H1 (cell line): ENCODE measurements around the gene SLIT3. TPM values are rescaled to one million over a fixed set of nuclear protein-coding genes. Genes with fewer than 3 reads are reported as not detected.

Source experiments
- CTCF ChIA-PET: fragments of 300-600 bp; sonication (Branson Sonifier 250); formaldehyde crosslinking; loops from one replicate; lab custom pipeline; 2021; ENCODE audit not compliant: partially characterized antibody; lab: Charles Lee
- POLR2A ChIA-PET: fragments of 300-600 bp; sonication (Branson Sonifier 250); formaldehyde crosslinking; loops from one replicate; lab custom pipeline; 2021; ENCODE audit warnings: inconsistent platforms; ENCODE audit not compliant: partially characterized antibody; lab: Charles Lee
- DNase-seq, 2 experiments: peaks; one replicate each; pipeline versions ENCODE4 v3.0.0 to v3.0.0-alpha.2; 2010 to 2022; ENCODE audit warnings: low spot score in 2 of 2, low read depth in 1 of 2, mixed read lengths in 1 of 2
- FAIRE-seq: peaks from 2 replicates; lab custom pipeline; 2011; peaks lifted over from hg19 to GRCh38; lab: Jason Lieb, UNC
- H2AFZ ChIP-seq: 2 replicates; pipeline ENCODE4 v1.8.1; 2012; ENCODE audit warnings: low read length, inconsistent platforms
- H2AK5ac ChIP-seq: 2 replicates; pipeline ENCODE4 v1.6.1; 2013; ENCODE audit warnings: low read depth, low read length
- H2BK120ac ChIP-seq: replicated peaks from 2 replicates; pipeline ENCODE3; 2013; ENCODE audit warnings: low read depth, low read length, inconsistent platforms
- H2BK12ac ChIP-seq: 2 replicates; pipeline ENCODE4 v1.6.1; 2013; ENCODE audit warnings: low read depth, low read length
- H2BK15ac ChIP-seq: 2 replicates; pipeline ENCODE4 v1.6.1; 2013; ENCODE audit warnings: low read length
- H2BK20ac ChIP-seq: 2 replicates; pipeline ENCODE4 v1.6.1; 2013; ENCODE audit warnings: low read length
- H2BK5ac ChIP-seq: 2 replicates; pipeline ENCODE4 v1.6.1; 2013; ENCODE audit warnings: low read depth, low read length
- H3K14ac ChIP-seq: 2 replicates; pipeline ENCODE4 v1.6.1; 2013; ENCODE audit warnings: inconsistent platforms; ENCODE audit not compliant: insufficient read length
- H3K18ac ChIP-seq: 2 replicates; pipeline ENCODE4 v1.6.1; 2013; ENCODE audit warnings: low read length; ENCODE audit errors: extremely low read depth
- H3K23ac ChIP-seq: 2 replicates; pipeline ENCODE4 v1.6.1; 2013; ENCODE audit warnings: inconsistent platforms; ENCODE audit not compliant: insufficient read length
- H3K23me2 ChIP-seq: 2 replicates; pipeline ENCODE4 v1.6.1; 2013; ENCODE audit warnings: low read depth, low read length
- H3K27ac ChIP-seq: 2 replicates; pipeline ENCODE4 v1.6.1; 2011; ENCODE audit warnings: low read depth, low read length, inconsistent platforms
- H3K27me3 ChIP-seq, 4 experiments: replicated peaks in 1 of 4; 1 replicate in 1 of 4; 2 replicates in 3 of 4; pipeline versions ENCODE4 v1.6.1 to v1.8.1; 2011 to 2013; ENCODE audit warnings: low read length in 3 of 4, mild to moderate bottlenecking in 3 of 4, inconsistent platforms in 2 of 4, mixed read lengths in 2 of 4, moderate library complexity in 1 of 4; ENCODE audit not compliant: control insufficient read depth in 3 of 4, insufficient read depth in 3 of 4; ENCODE audit errors: extremely low read depth in 1 of 4
- H3K36me3 ChIP-seq, 4 experiments: 2 replicates each; pipeline versions ENCODE4 v1.6.1 to v1.8.1; 2011 to 2013; ENCODE audit warnings: mild to moderate bottlenecking in 4 of 4, low read length in 3 of 4, moderate library complexity in 2 of 4, control low read depth in 1 of 4, inconsistent platforms in 1 of 4; ENCODE audit not compliant: insufficient read depth in 4 of 4, control insufficient read depth in 2 of 4
- H3K4ac ChIP-seq: replicated peaks from 2 replicates; pipeline ENCODE3; 2013; ENCODE audit warnings: low read length, low read depth, mixed read lengths, inconsistent platforms; ENCODE audit not compliant: insufficient read length
- H3K4me1 ChIP-seq, 4 experiments: replicated peaks in 1 of 4; 1 replicate in 1 of 4; 2 replicates in 3 of 4; pipeline versions ENCODE4 v1.6.1 to v1.8.1; 2011 to 2013; ENCODE audit warnings: low read length in 3 of 4, inconsistent platforms in 2 of 4, mixed read lengths in 1 of 4; ENCODE audit not compliant: insufficient read depth in 4 of 4, control insufficient read depth in 3 of 4
- H3K4me2 ChIP-seq, 2 experiments: 2 replicates each; pipeline versions ENCODE4 v1.6.1 to v1.8.1; 2011 to 2013; ENCODE audit warnings: low read depth in 2 of 2, low read length in 2 of 2, control low read depth in 1 of 2, inconsistent platforms in 1 of 2, mild to moderate bottlenecking in 1 of 2; ENCODE audit not compliant: insufficient read depth in 1 of 2
- H3K4me3 ChIP-seq, 4 experiments: fragments of 200-600, 300-600 bp in 1 of 4; sonication (generic), shearing (Covaris generic), sonication (Bioruptor Twin) in 1 of 4; 2 replicates each; pipeline versions ENCODE4 v1.5.1 to v1.8.1; 2011 to 2016; ENCODE audit warnings: low read length in 4 of 4, low read depth in 3 of 4, control low read depth in 2 of 4, inconsistent platforms in 2 of 4, mild to moderate bottlenecking in 2 of 4, mixed read lengths in 1 of 4, moderate library complexity in 1 of 4; ENCODE audit not compliant: insufficient read depth in 2 of 4; ENCODE audit errors: extremely low read depth in 1 of 4
- H3K56ac ChIP-seq: replicated peaks from 2 replicates; pipeline ENCODE3; 2013; ENCODE audit warnings: low read depth, mild to moderate bottlenecking, mixed read lengths, low read length, inconsistent platforms; ENCODE audit not compliant: insufficient read length
- H3K79me1 ChIP-seq: 2 replicates; pipeline ENCODE4 v1.6.1; 2013; ENCODE audit warnings: low read depth, low read length, control low read depth
- H3K79me2 ChIP-seq, 2 experiments: 2 replicates each; pipeline versions ENCODE4 v1.6.1 to v1.8.1; 2012 to 2013; ENCODE audit warnings: low read length in 2 of 2, mild to moderate bottlenecking in 2 of 2, inconsistent platforms in 1 of 2; ENCODE audit not compliant: insufficient read depth in 2 of 2, control insufficient read depth in 1 of 2
- H3K9ac ChIP-seq, 4 experiments: replicated peaks in 1 of 4; 1 replicate in 1 of 4; 2 replicates in 3 of 4; pipeline versions ENCODE4 v1.6.1 to v1.8.1; 2011 to 2013; ENCODE audit warnings: low read depth in 3 of 4, low read length in 3 of 4, control low read depth in 2 of 4, mild to moderate bottlenecking in 2 of 4, moderate library complexity in 2 of 4, inconsistent platforms in 1 of 4; ENCODE audit errors: extremely low read depth in 1 of 4
- H3K9me3 ChIP-seq, 2 experiments: 2 replicates each; pipeline versions ENCODE4 v1.6.1 to v1.8.1; 2012 to 2013; ENCODE audit warnings: mild to moderate bottlenecking in 2 of 2, moderate library complexity in 2 of 2, control low read depth in 1 of 2, inconsistent platforms in 1 of 2, low read depth in 1 of 2, low read length in 1 of 2, mixed read lengths in 1 of 2; ENCODE audit not compliant: insufficient read depth in 2 of 2
- H4K20me1 ChIP-seq, 2 experiments: replicated peaks in 1 of 2; 2 replicates each; pipeline versions ENCODE3 to v1.8.1; 2011 to 2013; ENCODE audit warnings: inconsistent platforms in 2 of 2, low read length in 2 of 2, mild to moderate bottlenecking in 1 of 2; ENCODE audit not compliant: insufficient read depth in 2 of 2, control insufficient read depth in 1 of 2
- H4K5ac ChIP-seq: 2 replicates; pipeline ENCODE4 v1.6.1; 2013; ENCODE audit warnings: low read length, low read depth, mixed read lengths, inconsistent platforms; ENCODE audit not compliant: insufficient read length
- H4K8ac ChIP-seq: 2 replicates; pipeline ENCODE4 v1.8.0; 2013; ENCODE audit warnings: mild to moderate bottlenecking, moderate library complexity, low read length, inconsistent platforms; ENCODE audit not compliant: insufficient read depth; ENCODE audit errors: extremely low read depth
- H4K91ac ChIP-seq: replicated peaks from 2 replicates; pipeline ENCODE3; 2013; ENCODE audit warnings: low read length, mixed read lengths, inconsistent platforms; ENCODE audit not compliant: insufficient read length
- BRCA1 ChIP-seq: IDR thresholded peaks from 2 replicates; pipeline ENCODE4 v1.6.1; 2012; ENCODE audit warnings: low read depth, low read length, improper control_type of control experiment
- CBX5 ChIP-seq: fragments of 300-800, 300-1000 bp; sonication (generic); IDR thresholded peaks from 2 replicates; pipeline ENCODE4 v1.7.1; 2016; ENCODE audit warnings: antibody characterized with exemption, low read length, low read depth
- CHD1 ChIP-seq: IDR thresholded peaks from 2 replicates; pipeline ENCODE4 v1.6.1; 2012; ENCODE audit warnings: low read depth, low read length, improper control_type of control experiment
- CHD2 ChIP-seq: IDR thresholded peaks from 2 replicates; pipeline ENCODE4 v1.6.1; 2012; ENCODE audit warnings: low read length, improper control_type of control experiment
- E2F6 ChIP-seq: IDR thresholded peaks from 2 replicates; pipeline ENCODE4 v1.6.1; 2012; ENCODE audit warnings: inconsistent platforms
- HDAC6 ChIP-seq: IDR thresholded peaks from one replicate; pipeline ENCODE4 v1.7.1; 2012; ENCODE audit warnings: low read depth, mild to moderate bottlenecking, inconsistent platforms, low read length, moderate library complexity
- JUND ChIP-seq: IDR thresholded peaks from 2 replicates; pipeline ENCODE4 v1.6.1; 2011; ENCODE audit warnings: mild to moderate bottlenecking, improper control_type of control experiment, low read length
- KDM5A ChIP-seq: fragments of 200-600 bp; IDR thresholded peaks from 2 replicates; pipeline ENCODE4 v1.7.1; 2012; ENCODE audit warnings: mild to moderate bottlenecking, low read length, inconsistent platforms, mixed read lengths
- MAFK ChIP-seq: IDR thresholded peaks from 2 replicates; pipeline ENCODE4 v1.6.1; 2012; ENCODE audit warnings: low read depth, mild to moderate bottlenecking, improper control_type of control experiment, low read length
- SIRT6 ChIP-seq: IDR thresholded peaks from one replicate; pipeline ENCODE4 v1.7.1; 2012; ENCODE audit warnings: low read length, inconsistent platforms
- ZNF274 ChIP-seq: IDR thresholded peaks from 2 replicates; pipeline ENCODE4 v1.7.0; 2012; ENCODE audit warnings: low read length, borderline replicate concordance; ENCODE audit errors: extremely low read depth
- WGBS, 2 experiments: shearing (Covaris generic) in 1 of 2; methylation state at CpG; one replicate each; pipeline versions ENCODE4 v1.1.6 to v1.1.7; 2013 to 2015; ENCODE audit warnings: low lambda C conversion rate in 2 of 2, mixed read lengths in 2 of 2, inconsistent platforms in 1 of 2, low coverage in 1 of 2, missing lambda C conversion rate in 1 of 2; ENCODE audit not compliant: insufficient replicate concordance in 2 of 2, insufficient coverage in 1 of 2, insufficient read length in 1 of 2; ENCODE audit errors: extremely low coverage in 1 of 2, missing lambda C conversion rate in 1 of 2; 5-methylcytosine and 5-hydroxymethylcytosine counted together
- polyA plus RNA-seq, 7 experiments: library from polyadenylated mRNA; depleted of rRNA in 3 of 7; stranded (reverse) in 5 of 7; unstranded in 2 of 7; fragments of >200 nt in 5 of 7; fragments of 200-250 nt in 2 of 7; gene quantifications; 1 replicate in 5 of 7; 2 replicates in 1 of 7; 4 replicates in 1 of 7; pipeline versions ENCODE4 v1.2.1 to v1.2.3, GENCODE V29; 2011 to 2013; ENCODE audit warnings: missing spikeins in 2 of 7, mixed read lengths in 2 of 7
- total RNA-seq: library from RNA; stranded (reverse); fragmentation: NEBNext Ultra II Directional; extraction: Animal tissue kit (Norgen Biotek cat#: 25700); gene quantifications from 2 replicates; pipeline ENCODE4 v1.2.1, GENCODE V29; 2021

The SLIT3 gene
- total and polyA plus RNA-seq, 2 of the 8 experiments (the other 6 are each of a cell fraction or from before 2014, with no cell fraction given) = 1.1 to 1.2 TPM

DNA sequence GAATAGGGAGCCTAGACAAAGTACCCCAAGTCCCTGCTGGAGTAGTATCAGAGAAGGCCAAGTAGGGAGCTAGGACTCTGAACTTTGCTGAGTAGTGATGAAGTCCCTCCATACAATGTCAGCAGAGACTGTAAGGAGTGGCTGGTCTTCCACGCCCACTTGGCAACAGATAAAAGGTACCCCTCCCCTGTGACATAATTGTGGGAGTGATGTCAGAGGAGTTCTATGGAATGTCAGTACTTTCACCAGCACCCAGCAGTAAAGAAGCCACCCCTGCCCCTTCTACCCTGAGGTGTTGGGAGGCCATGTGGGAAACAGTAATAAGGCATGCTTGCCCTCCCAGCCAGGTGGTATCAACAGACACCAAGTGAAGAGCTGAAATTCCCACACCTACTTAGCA lies 143.9 kb downstream of the SLIT3 start:
- no peak for DNase-seq
- 86% methylated on average over 1 of the region's 1 CpG; no CpG with 5 or more reads in 1 of the 2 experiments for WGBS, 2 experiments
- H3K79me1 ChIP-seq = no peaks in the 10 kb centered on the region
- H2BK120ac ChIP-seq = no peak overlapping the region
- FAIRE-seq = no peak
- H2AFZ ChIP-seq = no peak overlapping the region
- H3K9me3 ChIP-seq = no peaks in the 10 kb centered on the region; a peak in 1 of 4 replicates
- H3K4ac ChIP-seq = no peak overlapping the region
- no peaks in the 10 kb centered on the region for H3K36me3 ChIP-seq
- H3K27ac ChIP-seq = no peak overlapping the region
- no peak overlapping the region for H2BK5ac ChIP-seq
- no peak overlapping the region for H3K56ac ChIP-seq
- no peak overlapping the region for H3K23ac ChIP-seq
- no peak overlapping the region for H3K14ac ChIP-seq
- no peak overlapping the region for H3K4me2 ChIP-seq
- no peaks in the 10 kb centered on the region for H3K23me2 ChIP-seq
- H2BK12ac ChIP-seq = no peak overlapping the region
- H3K4me3 ChIP-seq = no peak overlapping the region
- ChIA-PET CTCF (no interaction called here), POLR2A (no interaction called here)
- H3K4me1 ChIP-seq = peaks cover 0 to 3% (median 1%) of the 10 kb centered on the region in 4 experiments; a peak in 2 of 7 replicates
- no peak overlapping the region for H4K8ac ChIP-seq
- H4K20me1 ChIP-seq = no peaks in the 10 kb centered on the region
- H2AK5ac ChIP-seq = no peak overlapping the region
- H3K27me3 ChIP-seq = no peaks in the 10 kb centered on the region
- no peak overlapping the region for H4K5ac ChIP-seq
- H4K91ac ChIP-seq = no peak overlapping the region
- no peak overlapping the region for H3K18ac ChIP-seq
- no peak for TF ChIP-seq ZNF274
- no peak for TF ChIP-seq HDAC6
- TF ChIP-seq CHD2 = no peak
- no peak for TF ChIP-seq BRCA1
- no peak for TF ChIP-seq KDM5A
- no peak for TF ChIP-seq JUND
- TF ChIP-seq CBX5 = no peak
- no peak for TF ChIP-seq MAFK
- no peak for TF ChIP-seq SIRT6
- no peak for TF ChIP-seq CHD1
- no peak for TF ChIP-seq E2F6
- no peak overlapping the region for H2BK15ac ChIP-seq
- H3K79me2 ChIP-seq = no peaks in the 10 kb centered on the region
- no peak overlapping the region for H3K9ac ChIP-seq
- H2BK20ac ChIP-seq = no peak overlapping the region
